Neutrophil (primary cell): ENCODE measurements around the gene SUPT3H.
"Not testable (repeated sequence)": the region's sequence is repeated elsewhere in the genome, so short reads cannot be mapped to it uniquely, and the experiment has no call there.

ENCODE experiments used
- H3K27ac ChIP-seq: fragments of 200-600 bp; sonication (generic); 2 replicates; pipeline ENCODE4 v1.5.1; 2016; ENCODE audit warnings: mild to moderate bottlenecking, moderate library complexity
- H3K27me3 ChIP-seq: fragments of 200-600 bp; sonication (generic); 2 replicates; pipeline ENCODE4 v1.6.0; 2016; ENCODE audit warnings: mild to moderate bottlenecking
- H3K36me3 ChIP-seq: fragments of 200-600 bp; sonication (generic); 2 replicates; pipeline ENCODE4 v1.5.1; 2017
- H3K4me1 ChIP-seq, 2 experiments: fragments of 200-600 bp in 1 of 2; sonication (generic) in 1 of 2; 1 replicate in 1 of 2; 2 replicates in 1 of 2; pipeline versions ENCODE4 v1.5.1 to v1.6.1; 2013 to 2016; ENCODE audit warnings: low read depth in 1 of 2, low read length in 1 of 2, mild to moderate bottlenecking in 1 of 2, moderate library complexity in 1 of 2; ENCODE audit not compliant: control insufficient read depth in 1 of 2, insufficient read depth in 1 of 2
- H3K4me3 ChIP-seq, 2 experiments: fragments of 200-600 bp in 1 of 2; sonication (generic) in 1 of 2; 1 replicate in 1 of 2; 2 replicates in 1 of 2; pipeline ENCODE4 v1.5.1; 2013 to 2016; ENCODE audit warnings: low read depth in 1 of 2, low read length in 1 of 2, mild to moderate bottlenecking in 1 of 2, moderate library complexity in 1 of 2
- H3K9me3 ChIP-seq: fragments of 200-600 bp; sonication (generic); 2 replicates; pipeline ENCODE4 v1.5.1; 2016
- CTCF ChIP-seq: fragments of 200-600 bp; sonication (generic); IDR thresholded peaks from 2 replicates; pipeline ENCODE4 v1.5.1; 2016; ENCODE audit warnings: antibody characterized with exemption

SUPT3H gene

GRCh38 chr6:45278367-45278766 is 99.4 kb downstream of the SUPT3H start:
- H3K4me3 ChIP-seq, result no peak overlapping the region
- H3K4me1 ChIP-seq, result no peaks in the 10 kb centered on the region
- no peak overlapping the region for H3K27ac ChIP-seq
- no peaks in the 10 kb centered on the region for H3K36me3 ChIP-seq
- no peak for TF ChIP-seq CTCF
- H3K27me3 ChIP-seq, result no peaks in the 10 kb centered on the region
- no peaks in the 10 kb centered on the region for H3K9me3 ChIP-seq

- H3K9me3 ChIP-seq, H3K4me3 ChIP-seq, H3K27ac ChIP-seq, H3K4me1 ChIP-seq, H3K27me3 ChIP-seq, H3K36me3 ChIP-seq: not testable (repeated sequence)
Measured at GRCh38 chr6:45277741-45278140, 100.0 kb downstream of the SUPT3H start.

- Histone ChIP-seq H3K36me3 (no peaks in the 10 kb centered on the region), H3K27ac (no peak overlapping the region), H3K4me1 (no peaks in the 10 kb centered on the region), H3K27me3 (no peaks in the 10 kb centered on the region), H3K4me3 (no peak overlapping the region), H3K9me3 (no peaks in the 10 kb centered on the region)
- no peak for TF ChIP-seq CTCF
Measured at GRCh38 chr6:45275358-45275757, 102.4 kb downstream of the SUPT3H start.

GRCh38 chr6:45272626-45273025 is 105.1 kb downstream of the SUPT3H start:
- H3K4me3 ChIP-seq, result no peak overlapping the region
- no peak for TF ChIP-seq CTCF
- no peaks in the 10 kb centered on the region for H3K27me3 ChIP-seq
- H3K36me3 ChIP-seq, result no peaks in the 10 kb centered on the region
- no peak overlapping the region for H3K27ac ChIP-seq
- no peaks in the 10 kb centered on the region for H3K9me3 ChIP-seq
- H3K4me1 ChIP-seq, result no peaks in the 10 kb centered on the region

GRCh38 chr6:45265246-45265645 is 112.5 kb downstream of the SUPT3H start:
- TF ChIP-seq CTCF, result no peak
- no peaks in the 10 kb centered on the region for H3K9me3 ChIP-seq
- no peak overlapping the region for H3K27ac ChIP-seq
- no peaks in the 10 kb centered on the region for H3K36me3 ChIP-seq
- H3K27me3 ChIP-seq, result no peaks in the 10 kb centered on the region
- H3K4me1 ChIP-seq, result no peaks in the 10 kb centered on the region
- no peak overlapping the region for H3K4me3 ChIP-seq

GRCh38 chr6:45260696-45261095 is 117.0 kb downstream of the SUPT3H start:
- Histone ChIP-seq H3K36me3 (no peaks in the 10 kb centered on the region), H3K27ac (no peak overlapping the region), H3K4me1 (no peaks in the 10 kb centered on the region), H3K27me3 (no peaks in the 10 kb centered on the region), H3K9me3 (no peaks in the 10 kb centered on the region), H3K4me3 (no peak overlapping the region)
- TF ChIP-seq CTCF, result no peak
